ENCODE results near the gene G3BP2. TPM values are rescaled to one million over a fixed set of nuclear protein-coding genes. Genes with fewer than 3 reads are reported as not detected.

The G3BP2 gene
- polyA plus RNA-seq, 1 donor from 2014 or later: 332 TPM

DNA sequence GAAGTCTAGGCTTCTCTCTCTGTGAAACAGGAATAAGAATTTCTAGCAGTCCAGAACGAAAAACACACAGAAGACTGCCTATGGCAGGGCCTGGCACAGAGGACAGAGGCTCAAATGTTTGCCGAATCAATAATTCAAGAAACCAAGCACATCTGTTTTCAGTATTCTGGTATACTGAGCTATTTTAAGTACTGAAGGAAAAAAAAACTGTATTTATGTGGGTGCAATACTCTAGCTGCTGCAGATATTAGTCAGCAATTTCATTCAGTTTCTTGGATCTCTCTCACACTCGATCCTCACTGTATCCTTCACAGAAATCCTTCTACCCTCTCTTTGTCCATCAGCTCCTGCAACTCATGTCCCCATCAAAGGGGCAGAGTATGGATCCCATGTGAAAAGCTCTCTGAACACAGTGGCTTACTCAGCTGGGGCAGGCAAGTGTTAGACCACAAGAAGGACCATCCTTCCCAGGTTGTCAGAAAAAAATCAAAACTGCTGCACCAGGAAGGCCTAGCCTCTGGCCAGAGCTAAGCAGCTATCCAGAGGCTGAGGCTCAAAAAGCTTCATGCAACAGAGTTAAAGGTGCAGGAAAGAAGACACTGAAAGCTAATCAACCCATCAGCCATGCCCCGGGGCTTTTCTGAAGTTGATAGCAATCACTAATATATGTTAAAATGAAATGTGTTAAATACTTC lies 42.0 kb upstream of the G3BP2 start:
- Histone ChIP-seq H3K27me3 (ENCODE audit: insufficient read depth, low read depth, low read length) (no peaks in the 10 kb centered on the region), H2AFZ (ENCODE audit: low read depth, low read length) (no peak overlapping the region), H3K27ac (ENCODE audit: low read length) (no peak overlapping the region), H3F3A (ENCODE audit: insufficient read depth, low read length, poor library complexity, severe bottlenecking) (no peaks in the 10 kb centered on the region), H3K9ac (ENCODE audit: low read length) (no peak overlapping the region), H4K20me1 (ENCODE audit: insufficient read depth) (no peaks in the 10 kb centered on the region), H3K36me3 (ENCODE audit: insufficient read depth, low read length) (no peaks in the 10 kb centered on the region), H3K4me2 (ENCODE audit: low read length) (no peak overlapping the region), H3K4me3 (ENCODE audit: low read length) (no peak overlapping the region), H3K9me2 (ENCODE audit: insufficient read depth, low read length) (no peaks in the 10 kb centered on the region), H3K79me2 (replicated peaks; ENCODE audit: insufficient read depth, low read length) (no peaks in the 10 kb centered on the region), H3K9me3 (ENCODE audit: low read length) (no peaks in the 10 kb centered on the region)
- TF ChIP-seq SMC3 (conservative IDR thresholded peaks at IDR 0.05; ENCODE audit: poor library complexity): no peak
- TF ChIP-seq, protein P1, sequence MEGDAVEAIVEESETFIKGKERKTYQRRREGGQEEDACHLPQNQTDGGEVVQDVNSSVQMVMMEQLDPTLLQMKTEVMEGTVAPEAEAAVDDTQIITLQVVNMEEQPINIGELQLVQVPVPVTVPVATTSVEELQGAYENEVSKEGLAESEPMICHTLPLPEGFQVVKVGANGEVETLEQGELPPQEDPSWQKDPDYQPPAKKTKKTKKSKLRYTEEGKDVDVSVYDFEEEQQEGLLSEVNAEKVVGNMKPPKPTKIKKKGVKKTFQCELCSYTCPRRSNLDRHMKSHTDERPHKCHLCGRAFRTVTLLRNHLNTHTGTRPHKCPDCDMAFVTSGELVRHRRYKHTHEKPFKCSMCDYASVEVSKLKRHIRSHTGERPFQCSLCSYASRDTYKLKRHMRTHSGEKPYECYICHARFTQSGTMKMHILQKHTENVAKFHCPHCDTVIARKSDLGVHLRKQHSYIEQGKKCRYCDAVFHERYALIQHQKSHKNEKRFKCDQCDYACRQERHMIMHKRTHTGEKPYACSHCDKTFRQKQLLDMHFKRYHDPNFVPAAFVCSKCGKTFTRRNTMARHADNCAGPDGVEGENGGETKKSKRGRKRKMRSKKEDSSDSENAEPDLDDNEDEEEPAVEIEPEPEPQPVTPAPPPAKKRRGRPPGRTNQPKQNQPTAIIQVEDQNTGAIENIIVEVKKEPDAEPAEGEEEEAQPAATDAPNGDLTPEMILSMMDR (IDR thresholded peaks at IDR 0.05; ENCODE audit: poor library complexity, severe bottlenecking): no peak
- TF ChIP-seq EP300 (conservative IDR thresholded peaks at IDR 0.05; ENCODE audit: poor library complexity, severe bottlenecking): no peak

DNA sequence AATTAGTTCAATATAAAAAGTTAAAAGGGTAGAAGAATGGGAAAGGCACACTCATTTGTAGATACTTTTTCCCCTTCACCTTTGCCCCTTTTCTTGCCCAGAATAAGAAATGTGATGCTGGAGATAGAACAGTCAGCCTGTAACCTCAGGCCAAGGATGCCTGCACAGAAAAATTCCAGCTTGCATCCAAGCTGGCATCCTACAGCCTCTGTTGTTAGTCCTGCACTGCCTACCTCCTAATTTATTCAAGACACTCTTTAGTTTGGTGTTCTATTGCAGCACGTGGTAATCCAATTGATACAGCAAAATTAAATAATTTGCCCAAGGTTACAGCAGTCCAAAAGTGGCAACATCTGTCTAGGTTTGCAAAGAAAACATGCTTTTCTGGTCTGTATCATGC lies 41.5 kb upstream of the G3BP2 start:
- Histone ChIP-seq H3K4me2 (ENCODE audit: low read length) (no peak overlapping the region), H3K4me3 (ENCODE audit: low read length) (no peak overlapping the region), H3K9ac (ENCODE audit: low read length) (no peak overlapping the region), H2AFZ (ENCODE audit: low read depth, low read length) (no peak overlapping the region), H4K20me1 (ENCODE audit: insufficient read depth) (no peaks in the 10 kb centered on the region), H3K9me3 (ENCODE audit: low read length) (no peaks in the 10 kb centered on the region), H3F3A (ENCODE audit: insufficient read depth, low read length, poor library complexity, severe bottlenecking) (no peaks in the 10 kb centered on the region), H3K36me3 (ENCODE audit: insufficient read depth, low read length) (no peaks in the 10 kb centered on the region), H3K27me3 (ENCODE audit: insufficient read depth, low read depth, low read length) (no peaks in the 10 kb centered on the region), H3K27ac (ENCODE audit: low read length) (no peak overlapping the region), H3K9me2 (ENCODE audit: insufficient read depth, low read length) (no peaks in the 10 kb centered on the region), H3K79me2 (replicated peaks; ENCODE audit: insufficient read depth, low read length) (no peaks in the 10 kb centered on the region)
- TF ChIP-seq POLR2AphosphoS5 (IDR thresholded peaks at IDR 0.05) (no peak), EP300 (conservative IDR thresholded peaks at IDR 0.05; ENCODE audit: poor library complexity, severe bottlenecking) (no peak), SMC3 (conservative IDR thresholded peaks at IDR 0.05; ENCODE audit: poor library complexity) (no peak), MXI1 (conservative IDR thresholded peaks at IDR 0.05; ENCODE audit: poor library complexity, severe bottlenecking) (no peak), RAD21 (conservative IDR thresholded peaks at IDR 0.05) (no peak), EZH2 (IDR thresholded peaks at IDR 0.05; ENCODE audit: borderline replicate concordance, insufficient read depth, low read length, poor library complexity, severe bottlenecking) (no peak), TAF1 (IDR thresholded peaks at IDR 0.05; ENCODE audit: low read depth) (no peak)
- TF ChIP-seq, protein P1 (IDR thresholded peaks at IDR 0.05; ENCODE audit: poor library complexity, severe bottlenecking): no peak
- TF ChIP-seq, protein P2, sequence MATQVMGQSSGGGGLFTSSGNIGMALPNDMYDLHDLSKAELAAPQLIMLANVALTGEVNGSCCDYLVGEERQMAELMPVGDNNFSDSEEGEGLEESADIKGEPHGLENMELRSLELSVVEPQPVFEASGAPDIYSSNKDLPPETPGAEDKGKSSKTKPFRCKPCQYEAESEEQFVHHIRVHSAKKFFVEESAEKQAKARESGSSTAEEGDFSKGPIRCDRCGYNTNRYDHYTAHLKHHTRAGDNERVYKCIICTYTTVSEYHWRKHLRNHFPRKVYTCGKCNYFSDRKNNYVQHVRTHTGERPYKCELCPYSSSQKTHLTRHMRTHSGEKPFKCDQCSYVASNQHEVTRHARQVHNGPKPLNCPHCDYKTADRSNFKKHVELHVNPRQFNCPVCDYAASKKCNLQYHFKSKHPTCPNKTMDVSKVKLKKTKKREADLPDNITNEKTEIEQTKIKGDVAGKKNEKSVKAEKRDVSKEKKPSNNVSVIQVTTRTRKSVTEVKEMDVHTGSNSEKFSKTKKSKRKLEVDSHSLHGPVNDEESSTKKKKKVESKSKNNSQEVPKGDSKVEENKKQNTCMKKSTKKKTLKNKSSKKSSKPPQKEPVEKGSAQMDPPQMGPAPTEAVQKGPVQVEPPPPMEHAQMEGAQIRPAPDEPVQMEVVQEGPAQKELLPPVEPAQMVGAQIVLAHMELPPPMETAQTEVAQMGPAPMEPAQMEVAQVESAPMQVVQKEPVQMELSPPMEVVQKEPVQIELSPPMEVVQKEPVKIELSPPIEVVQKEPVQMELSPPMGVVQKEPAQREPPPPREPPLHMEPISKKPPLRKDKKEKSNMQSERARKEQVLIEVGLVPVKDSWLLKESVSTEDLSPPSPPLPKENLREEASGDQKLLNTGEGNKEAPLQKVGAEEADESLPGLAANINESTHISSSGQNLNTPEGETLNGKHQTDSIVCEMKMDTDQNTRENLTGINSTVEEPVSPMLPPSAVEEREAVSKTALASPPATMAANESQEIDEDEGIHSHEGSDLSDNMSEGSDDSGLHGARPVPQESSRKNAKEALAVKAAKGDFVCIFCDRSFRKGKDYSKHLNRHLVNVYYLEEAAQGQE (IDR thresholded peaks at IDR 0.05; ENCODE audit: borderline replicate concordance): no peak

All from neural cell (in vitro differentiated cells).